ENCODE measurements around the gene KIF3C.
A peak's percentile ranks its signal among the peaks of the same experiment; 100 is the strongest.
"Not testable (repeated sequence)": the region's sequence is repeated elsewhere in the genome, so short reads cannot be mapped to it uniquely, and the experiment has no call there.

The KIF3C gene

GRCh38 chr2:25915944-25916772, 66.1 kb downstream of the KIF3C start:
- not testable (repeated sequence) for DNase-seq (ENCODE audit: low spot score)

GRCh38 chr2:25915411-25915810, 66.9 kb downstream of the KIF3C start:
- not testable (repeated sequence) for DNase-seq (ENCODE audit: low spot score)

- not testable (repeated sequence) for DNase-seq (ENCODE audit: low spot score)
Measured at GRCh38 chr2:25913696-25913973, 68.7 kb downstream of the KIF3C start.

- no peak for DNase-seq (ENCODE audit: low spot score)
Measured at GRCh38 chr2:25912851-25913695, 69.2 kb downstream of the KIF3C start.

- not testable (repeated sequence) for DNase-seq (ENCODE audit: low spot score)
Measured at GRCh38 chr2:25909574-25909973, 72.7 kb downstream of the KIF3C start.

GRCh38 chr2:25905126-25905525, 77.2 kb downstream of the KIF3C start:
- DNase-seq (ENCODE audit: low spot score) = no peak

GRCh38 chr2:25903216-25903776, 79.0 kb downstream of the KIF3C start:
- no peak for DNase-seq (ENCODE audit: low spot score)

- no peak for DNase-seq (ENCODE audit: low spot score)
Measured at GRCh38 chr2:25899404-25899970, 82.8 kb downstream of the KIF3C start.

GRCh38 chr2:25897506-25897905, 84.8 kb downstream of the KIF3C start:
- DNase-seq (ENCODE audit: low spot score) = no peak

- DNase-seq (ENCODE audit: low spot score) = not testable (repeated sequence)
Measured at GRCh38 chr2:25896308-25896707, 86.0 kb downstream of the KIF3C start.

- no peak for DNase-seq (ENCODE audit: low spot score)
Measured at GRCh38 chr2:25895610-25896009, 86.7 kb downstream of the KIF3C start.

- no peak for DNase-seq (ENCODE audit: low spot score)
Measured at GRCh38 chr2:25895018-25895417, 87.3 kb downstream of the KIF3C start.

GRCh38 chr2:25894135-25894830, 88.0 kb downstream of the KIF3C start:
- DNase-seq (ENCODE audit: low spot score) = no peak

GRCh38 chr2:25891672-25892071, 90.6 kb downstream of the KIF3C start:
- no peak for DNase-seq (ENCODE audit: low spot score)

- DNase-seq (ENCODE audit: low spot score) = no peak
Measured at GRCh38 chr2:25887624-25888242, 94.6 kb downstream of the KIF3C start.

- DNase-seq (ENCODE audit: low spot score) = no peak
Measured at GRCh38 chr2:25885933-25886332, 96.4 kb downstream of the KIF3C start.

- no peak for DNase-seq (ENCODE audit: low spot score)
Measured at GRCh38 chr2:25881764-25882163, 100.5 kb downstream of the KIF3C start.

- no peak for DNase-seq (ENCODE audit: low spot score)
Measured at GRCh38 chr2:25879133-25879730, 103.1 kb downstream of the KIF3C start.

- peak; percentile 97 for DNase-seq (ENCODE audit: low spot score)
Measured at GRCh38 chr2:25878361-25879132, 103.8 kb downstream of the KIF3C start, which contains the start of gene ASXL2. ASXL2 (minus strand) TSS chr2:25878487; CDS start chr2:25878222, 265 bp downstream.

Measured in D341Med (cell line).